KOPT-K1 (cell line): Measurements from ENCODE around the gene HOXC11.

Experiments used
- H3K27ac ChIP-seq: fragments of 200-600 bp; sonication (generic); 2 replicates; pipeline ENCODE4 v1.5.1; 2016; ENCODE audit warnings: antibody characterized with exemption, mild to moderate bottlenecking, low read depth, low read length; ENCODE audit not compliant: poor library complexity, severe bottlenecking
- H3K36me3 ChIP-seq: fragments of 200-600 bp; sonication (generic); 2 replicates; pipeline ENCODE4 v1.5.1; 2017; ENCODE audit warnings: antibody characterized with exemption, mild to moderate bottlenecking, low read length, moderate library complexity; ENCODE audit not compliant: insufficient read depth
- H3K9me3 ChIP-seq: fragments of 200-600 bp; sonication (generic); 2 replicates; pipeline ENCODE4 v1.5.1; 2017; ENCODE audit warnings: antibody characterized with exemption, low read length, mild to moderate bottlenecking; ENCODE audit not compliant: insufficient read depth, poor library complexity, severe bottlenecking

The HOXC11 gene

GRCh38 chr12:53939141-53940108 is 33.5 kb upstream of the HOXC11 start:
- Histone ChIP-seq H3K9me3 (no peaks in the 10 kb centered on the region), H3K27ac (no peak overlapping the region), H3K36me3 (no peaks in the 10 kb centered on the region)

- no peaks in the 10 kb centered on the region for H3K9me3 ChIP-seq
Measured at GRCh38 chr12:53940443-53941014, 32.4 kb upstream of the HOXC11 start.

GRCh38 chr12:53941187-53941586 is 31.7 kb upstream of the HOXC11 start:
- Histone ChIP-seq H3K27ac (no peak overlapping the region), H3K9me3 (no peaks in the 10 kb centered on the region), H3K36me3 (no peaks in the 10 kb centered on the region)

More at GRCh38 chr12:53940443-53941014, 32.4 kb upstream of the HOXC11 start:
- Histone ChIP-seq H3K27ac (no peak overlapping the region), H3K36me3 (no peaks in the 10 kb centered on the region)

- Histone ChIP-seq H3K27ac (no peak overlapping the region), H3K36me3 (no peaks in the 10 kb centered on the region), H3K9me3 (no peaks in the 10 kb centered on the region)
Measured at GRCh38 chr12:53941750-53942149, 31.2 kb upstream of the HOXC11 start.

- Histone ChIP-seq H3K27ac (no peak overlapping the region), H3K9me3 (no peaks in the 10 kb centered on the region), H3K36me3 (no peaks in the 10 kb centered on the region)
Measured at GRCh38 chr12:53942467-53942997, 30.4 kb upstream of the HOXC11 start.

- no peaks in the 10 kb centered on the region for H3K36me3 ChIP-seq
- peaks cover under 1% of the 10 kb centered on the region for H3K9me3 ChIP-seq
- no peak overlapping the region for H3K27ac ChIP-seq
Measured at GRCh38 chr12:53944209-53944608, 28.7 kb upstream of the HOXC11 start.

GRCh38 chr12:53944907-53945847 is 27.7 kb upstream of the HOXC11 start:
- no peaks in the 10 kb centered on the region for H3K36me3 ChIP-seq
- H3K9me3 ChIP-seq: peaks cover 4% of the 10 kb centered on the region
- no peak overlapping the region for H3K27ac ChIP-seq

GRCh38 chr12:53947743-53948142 is 25.2 kb upstream of the HOXC11 start:
- Histone ChIP-seq H3K27ac (no peak overlapping the region), H3K9me3 (peaks cover 4% of the 10 kb centered on the region), H3K36me3 (no peaks in the 10 kb centered on the region)

GRCh38 chr12:53948650-53949593 is 24.0 kb upstream of the HOXC11 start:
- Histone ChIP-seq H3K36me3 (no peaks in the 10 kb centered on the region), H3K9me3 (peaks cover 4% of the 10 kb centered on the region), H3K27ac (no peak overlapping the region)

- no peaks in the 10 kb centered on the region for H3K36me3 ChIP-seq
- no peak overlapping the region for H3K27ac ChIP-seq
- H3K9me3 ChIP-seq: peaks cover 4% of the 10 kb centered on the region
Measured at GRCh38 chr12:53949631-53950436, 23.1 kb upstream of the HOXC11 start.

- Histone ChIP-seq H3K27ac (no peak overlapping the region), H3K36me3 (no peaks in the 10 kb centered on the region), H3K9me3 (peaks cover 4% of the 10 kb centered on the region)
Measured at GRCh38 chr12:53950437-53950773, 22.5 kb upstream of the HOXC11 start.

- no peaks in the 10 kb centered on the region for H3K36me3 ChIP-seq
- H3K27ac ChIP-seq: no peak overlapping the region
- H3K9me3 ChIP-seq: peaks cover 4% of the 10 kb centered on the region
Measured at GRCh38 chr12:53950789-53951576, 21.9 kb upstream of the HOXC11 start.
